Mesothelial cell of epicardium (in vitro differentiated cells): ENCODE measurements around the gene CD247. TPM values are rescaled to one million over a fixed set of nuclear protein-coding genes. Genes with fewer than 3 reads are reported as not detected.

ENCODE experiments used
- DNase-seq, 2 experiments: peaks; one replicate each; pipeline ENCODE4 v3.0.0; 2021; ENCODE audit warnings: low spot score in 2 of 2; ENCODE audit not compliant: unreplicated experiment in 2 of 2
- H3K27ac Mint-ChIP-seq: 2 replicates; pipeline ENCODE4 v1.8.0; 2021; ENCODE audit warnings: mixed read lengths
- H3K27me3 Mint-ChIP-seq: 2 replicates; pipeline ENCODE4 v1.8.0; 2021; ENCODE audit warnings: low read depth, mixed read lengths
- H3K36me3 Mint-ChIP-seq: 2 replicates; pipeline ENCODE4 v1.8.0; 2021; ENCODE audit warnings: mixed read lengths
- H3K4me1 Mint-ChIP-seq: 2 replicates; pipeline ENCODE4 v1.8.0; 2021; ENCODE audit warnings: mixed read lengths
- H3K4me3 Mint-ChIP-seq: 2 replicates; pipeline ENCODE4 v1.8.0; 2021; ENCODE audit warnings: mild to moderate bottlenecking, moderate library complexity, mixed read lengths
- H3K9me3 Mint-ChIP-seq: 2 replicates; pipeline ENCODE4 v1.8.0; 2021; ENCODE audit warnings: mixed read lengths
- CTCF ChIP-seq: fragments of 200-600 bp; sonication (generic); IDR thresholded peaks from one replicate; pipeline ENCODE4 v1.5.0; 2021; ENCODE audit warnings: antibody characterized with exemption; ENCODE audit not compliant: unreplicated experiment
- total RNA-seq: library from RNA; stranded (reverse); gene quantifications from 3 replicates; pipeline ENCODE4 v1.2.1, GENCODE V29; 2021

CD247 gene
- total RNA-seq, 1 donor from 2014 or later: 0.13 TPM

GRCh38 chr1:167431909-167432650 lies 86.2 kb downstream of the CD247 start:
- DNase-seq: no peak
- no peak overlapping the region for H3K4me3 Mint-ChIP-seq
- peaks cover 17% of the 10 kb centered on the region for H3K27me3 Mint-ChIP-seq
- H3K27ac Mint-ChIP-seq: no peak overlapping the region
- no peaks in the 10 kb centered on the region for H3K36me3 Mint-ChIP-seq
- H3K4me1 Mint-ChIP-seq: peaks cover 6% of the 10 kb centered on the region
- peaks cover 9% of the 10 kb centered on the region for H3K9me3 Mint-ChIP-seq
- TF ChIP-seq CTCF: no peak

- Mint-ChIP-seq H3K36me3 (no peaks in the 10 kb centered on the region), H3K4me3 (no peak overlapping the region), H3K9me3 (peaks cover 9% of the 10 kb centered on the region), H3K27me3 (peaks cover 11% of the 10 kb centered on the region), H3K4me1 (peaks cover 6% of the 10 kb centered on the region), H3K27ac (no peak overlapping the region)
- no peak for TF ChIP-seq CTCF
- DNase-seq: no peak
Observed at GRCh38 chr1:167431261-167431908, 86.9 kb downstream of the CD247 start.

- no peak for TF ChIP-seq CTCF
- peaks cover 6% of the 10 kb centered on the region for H3K27me3 Mint-ChIP-seq
- H3K4me3 Mint-ChIP-seq: no peak overlapping the region
- peaks cover 6% of the 10 kb centered on the region for H3K4me1 Mint-ChIP-seq
- peaks cover 4% of the 10 kb centered on the region for H3K9me3 Mint-ChIP-seq
- no peaks in the 10 kb centered on the region for H3K36me3 Mint-ChIP-seq
- no peak overlapping the region for H3K27ac Mint-ChIP-seq
- no peak for DNase-seq
Observed at GRCh38 chr1:167430849-167431242, 87.5 kb downstream of the CD247 start.

GRCh38 chr1:167430134-167430848 lies 88.0 kb downstream of the CD247 start:
- Mint-ChIP-seq H3K9me3 (no peaks in the 10 kb centered on the region), H3K27me3 (peaks cover under 1% of the 10 kb centered on the region), H3K4me3 (no peak overlapping the region), H3K36me3 (no peaks in the 10 kb centered on the region), H3K4me1 (peaks cover 6% of the 10 kb centered on the region), H3K27ac (no peak overlapping the region)
- no peak for DNase-seq
- no peak for TF ChIP-seq CTCF

- no peak for DNase-seq
- no peaks in the 10 kb centered on the region for H3K36me3 Mint-ChIP-seq
- no peaks in the 10 kb centered on the region for H3K9me3 Mint-ChIP-seq
- H3K27me3 Mint-ChIP-seq: no peaks in the 10 kb centered on the region
- TF ChIP-seq CTCF: no peak
- H3K4me3 Mint-ChIP-seq: no peak overlapping the region
- peaks cover 6% of the 10 kb centered on the region for H3K4me1 Mint-ChIP-seq
- no peak overlapping the region for H3K27ac Mint-ChIP-seq
Observed at GRCh38 chr1:167429612-167430011, 88.7 kb downstream of the CD247 start.
